ENCODE measurements around the gene HBA2.

Gene HBA2

GRCh38 chr16:180681-181564 lies 8.2 kb downstream of the HBA2 start:
- peak overlapping the region; percentile 49 to 71 for H3K4me3 ChIP-seq (ENCODE audit: low read length in 2 of 2)
- H3K36me3 ChIP-seq (replicated peaks in 1 of 2; ENCODE audit: control insufficient read depth in 2 of 2, insufficient read depth in 2 of 2, low read length in 2 of 2), result peaks cover 14 to 19% of the 10 kb centered on the region in 2 donors
- H4K8ac ChIP-seq (ENCODE audit: low read depth, low read length), result no peak overlapping the region
- no peak overlapping the region for H3K27ac ChIP-seq (replicated peaks; ENCODE audit: low read length)
- peak overlapping the region; percentile 89 for H3K14ac ChIP-seq (ENCODE audit: low read length)
- H3K9me3 ChIP-seq (replicated peaks in 1 of 2; ENCODE audit: control insufficient read depth in 2 of 2, insufficient read depth in 1 of 2, low read depth in 1 of 2, low read length in 2 of 2), result peaks cover 0 to 3% of the 10 kb centered on the region in 2 donors
- peak overlapping the region; percentile 94 for H3K18ac ChIP-seq (ENCODE audit: low read length)
- H4K91ac ChIP-seq (ENCODE audit: low read depth, low read length, poor library complexity), result no peak overlapping the region
- H3K23ac ChIP-seq (ENCODE audit: low read depth, low read length, poor library complexity), result peak overlapping the region; percentile 94
- H3K27me3 ChIP-seq (ENCODE audit: control insufficient read depth in 3 of 3, insufficient read depth in 3 of 3, low read depth in 1 of 3, low read length in 3 of 3), result peaks cover 12 to 37% (median 29%) of the 10 kb centered on the region in 3 experiments
- WGBS, 2 donors (ENCODE audit: extremely low coverage in 2 of 2, insufficient read length in 2 of 2, insufficient replicate concordance in 1 of 2), result no CpG with 5 or more reads among the region's 89 CpGs
- no peaks in the 10 kb centered on the region for H3K79me1 ChIP-seq (ENCODE audit: low read depth, low read length)
- H3K4ac ChIP-seq (ENCODE audit: low read length), result no peak overlapping the region
- peak overlapping the region; percentile 86 for H3K4me2 ChIP-seq (ENCODE audit: insufficient read depth, low read length, poor library complexity, severe bottlenecking)
- no peak overlapping the region for H2BK15ac ChIP-seq (ENCODE audit: low read length)
- H2BK120ac ChIP-seq (ENCODE audit: low read depth, low read length), result no peak overlapping the region
- peak overlapping the region; percentile 63 for H2AK5ac ChIP-seq (ENCODE audit: low read depth, low read length)
- peak overlapping the region; percentile 89 for H2AFZ ChIP-seq (ENCODE audit: low read length)
- peaks cover 0 to 11% of the 10 kb centered on the region in 2 donors for H3K4me1 ChIP-seq (ENCODE audit: control insufficient read depth in 2 of 2, insufficient read depth in 1 of 2, low read depth in 1 of 2, low read length in 2 of 2)
- DNase-seq (ENCODE audit: low spot score), result peak; percentile 80
- peak overlapping the region; percentile 90 for H3K9ac ChIP-seq (ENCODE audit: low read depth, low read length, poor library complexity)
- H2BK5ac ChIP-seq (ENCODE audit: low read length), result no peak overlapping the region
- no peak overlapping the region for H2BK12ac ChIP-seq (ENCODE audit: low read length)

GRCh38 chr16:181565-182021 lies 8.9 kb downstream of the HBA2 start:
- H3K18ac ChIP-seq (ENCODE audit: low read length), result peak overlapping the region; percentile 8
- no peak overlapping the region for H4K8ac ChIP-seq (ENCODE audit: low read depth, low read length)
- H3K9ac ChIP-seq (ENCODE audit: low read depth, low read length, poor library complexity), result no peak overlapping the region
- no peak overlapping the region for H2BK5ac ChIP-seq (ENCODE audit: low read length)
- H2AK5ac ChIP-seq (ENCODE audit: low read depth, low read length), result peak overlapping the region; percentile 63
- no peak overlapping the region for H3K4me3 ChIP-seq (ENCODE audit: low read length in 2 of 2)
- no peak overlapping the region for H2BK12ac ChIP-seq (ENCODE audit: low read length)
- H3K4me2 ChIP-seq (ENCODE audit: insufficient read depth, low read length, poor library complexity, severe bottlenecking), result no peak overlapping the region
- H3K14ac ChIP-seq (ENCODE audit: low read length), result peak overlapping the region; percentile 56
- H3K27ac ChIP-seq (replicated peaks; ENCODE audit: low read length), result no peak overlapping the region
- peaks cover 14 to 19% of the 10 kb centered on the region in 2 donors for H3K36me3 ChIP-seq (replicated peaks in 1 of 2; ENCODE audit: control insufficient read depth in 2 of 2, insufficient read depth in 2 of 2, low read length in 2 of 2)
- H2BK120ac ChIP-seq (ENCODE audit: low read depth, low read length), result no peak overlapping the region
- no peak overlapping the region for H2BK15ac ChIP-seq (ENCODE audit: low read length)
- no peak overlapping the region for H2AFZ ChIP-seq (ENCODE audit: low read length)
- H4K91ac ChIP-seq (ENCODE audit: low read depth, low read length, poor library complexity), result no peak overlapping the region
- DNase-seq (ENCODE audit: low spot score), result no peak
- peak overlapping the region; percentile 94 for H3K23ac ChIP-seq (ENCODE audit: low read depth, low read length, poor library complexity)
- peaks cover 0 to 11% of the 10 kb centered on the region in 2 donors for H3K4me1 ChIP-seq (ENCODE audit: control insufficient read depth in 2 of 2, insufficient read depth in 1 of 2, low read depth in 1 of 2, low read length in 2 of 2)
- WGBS, 2 donors (ENCODE audit: extremely low coverage in 2 of 2, insufficient read length in 2 of 2, insufficient replicate concordance in 1 of 2), result no CpG with 5 or more reads among the region's 22 CpGs
- no peaks in the 10 kb centered on the region for H3K79me1 ChIP-seq (ENCODE audit: low read depth, low read length)
- H3K9me3 ChIP-seq (replicated peaks in 1 of 2; ENCODE audit: control insufficient read depth in 2 of 2, insufficient read depth in 1 of 2, low read depth in 1 of 2, low read length in 2 of 2), result peaks cover 0 to 3% of the 10 kb centered on the region in 2 donors
- peaks cover 12 to 34% (median 27%) of the 10 kb centered on the region in 3 experiments for H3K27me3 ChIP-seq (ENCODE audit: control insufficient read depth in 3 of 3, insufficient read depth in 3 of 3, low read depth in 1 of 3, low read length in 3 of 3)
- H3K4ac ChIP-seq (ENCODE audit: low read length), result no peak overlapping the region

GRCh38 chr16:183005-183404 lies 10.3 kb downstream of the HBA2 start:
- no CpG with 5 or more reads among the region's 7 CpGs for WGBS, 2 donors (ENCODE audit: extremely low coverage in 2 of 2, insufficient read length in 2 of 2, insufficient replicate concordance in 1 of 2)
- H2BK120ac ChIP-seq (ENCODE audit: low read depth, low read length), result no peak overlapping the region
- no peak overlapping the region for H3K9ac ChIP-seq (ENCODE audit: low read depth, low read length, poor library complexity)
- H3K14ac ChIP-seq (ENCODE audit: low read length), result no peak overlapping the region
- H3K36me3 ChIP-seq (replicated peaks in 1 of 2; ENCODE audit: control insufficient read depth in 2 of 2, insufficient read depth in 2 of 2, low read length in 2 of 2), result peaks cover 23 to 29% of the 10 kb centered on the region in 2 donors
- H4K8ac ChIP-seq (ENCODE audit: low read depth, low read length), result no peak overlapping the region
- H2BK5ac ChIP-seq (ENCODE audit: low read length), result no peak overlapping the region
- no peak overlapping the region for H4K91ac ChIP-seq (ENCODE audit: low read depth, low read length, poor library complexity)
- H3K27ac ChIP-seq (replicated peaks; ENCODE audit: low read length), result no peak overlapping the region
- H3K4me1 ChIP-seq (ENCODE audit: control insufficient read depth in 2 of 2, insufficient read depth in 1 of 2, low read depth in 1 of 2, low read length in 2 of 2), result peaks cover 0 to 11% of the 10 kb centered on the region in 2 donors
- no peak overlapping the region for H2AFZ ChIP-seq (ENCODE audit: low read length)
- H3K18ac ChIP-seq (ENCODE audit: low read length), result no peak overlapping the region
- no peak overlapping the region for H3K4me2 ChIP-seq (ENCODE audit: insufficient read depth, low read length, poor library complexity, severe bottlenecking)
- no peak overlapping the region for H2BK12ac ChIP-seq (ENCODE audit: low read length)
- H2AK5ac ChIP-seq (ENCODE audit: low read depth, low read length), result no peak overlapping the region
- DNase-seq (ENCODE audit: low spot score), result no peak
- H3K4me3 ChIP-seq (ENCODE audit: low read length in 2 of 2), result no peak overlapping the region
- H3K9me3 ChIP-seq (replicated peaks in 1 of 2; ENCODE audit: control insufficient read depth in 2 of 2, insufficient read depth in 1 of 2, low read depth in 1 of 2, low read length in 2 of 2), result peaks cover 0 to 5% of the 10 kb centered on the region in 2 donors
- peak overlapping the region; percentile 93 for H3K23ac ChIP-seq (ENCODE audit: low read depth, low read length, poor library complexity)
- H3K27me3 ChIP-seq (ENCODE audit: control insufficient read depth in 3 of 3, insufficient read depth in 3 of 3, low read depth in 1 of 3, low read length in 3 of 3), result peaks cover 3 to 23% (median 16%) of the 10 kb centered on the region in 3 experiments
- H2BK15ac ChIP-seq (ENCODE audit: low read length), result no peak overlapping the region
- peaks cover 3% of the 10 kb centered on the region for H3K79me1 ChIP-seq (ENCODE audit: low read depth, low read length)
- no peak overlapping the region for H3K4ac ChIP-seq (ENCODE audit: low read length)

GRCh38 chr16:185213-185612 lies 12.5 kb downstream of the HBA2 start:
- no peak overlapping the region for H2BK5ac ChIP-seq (ENCODE audit: low read length)
- peaks cover 0 to 11% of the 10 kb centered on the region in 2 donors for H3K4me1 ChIP-seq (ENCODE audit: control insufficient read depth in 2 of 2, insufficient read depth in 1 of 2, low read depth in 1 of 2, low read length in 2 of 2)
- H4K91ac ChIP-seq (ENCODE audit: low read depth, low read length, poor library complexity), result no peak overlapping the region
- no peak overlapping the region for H2AFZ ChIP-seq (ENCODE audit: low read length)
- H2AK5ac ChIP-seq (ENCODE audit: low read depth, low read length), result no peak overlapping the region
- H3K4me3 ChIP-seq (ENCODE audit: low read length in 2 of 2), result no peak overlapping the region
- H2BK120ac ChIP-seq (ENCODE audit: low read depth, low read length), result no peak overlapping the region
- H3K18ac ChIP-seq (ENCODE audit: low read length), result no peak overlapping the region
- H3K9ac ChIP-seq (ENCODE audit: low read depth, low read length, poor library complexity), result peak overlapping the region; percentile 44
- H3K36me3 ChIP-seq (replicated peaks in 1 of 2; ENCODE audit: control insufficient read depth in 2 of 2, insufficient read depth in 2 of 2, low read length in 2 of 2), result peaks cover 41 to 51% of the 10 kb centered on the region in 2 donors
- no peak for DNase-seq (ENCODE audit: low spot score)
- peak overlapping the region; percentile 91 for H3K23ac ChIP-seq (ENCODE audit: low read depth, low read length, poor library complexity)
- H3K14ac ChIP-seq (ENCODE audit: low read length), result no peak overlapping the region
- peaks cover 0 to 5% (median 0%) of the 10 kb centered on the region in 3 experiments for H3K27me3 ChIP-seq (ENCODE audit: control insufficient read depth in 3 of 3, insufficient read depth in 3 of 3, low read depth in 1 of 3, low read length in 3 of 3)
- H3K27ac ChIP-seq (replicated peaks; ENCODE audit: low read length), result no peak overlapping the region
- no peak overlapping the region for H4K8ac ChIP-seq (ENCODE audit: low read depth, low read length)
- peaks cover 5% of the 10 kb centered on the region for H3K79me1 ChIP-seq (ENCODE audit: low read depth, low read length)
- peaks cover 0 to 5% of the 10 kb centered on the region in 2 donors for H3K9me3 ChIP-seq (replicated peaks in 1 of 2; ENCODE audit: control insufficient read depth in 2 of 2, insufficient read depth in 1 of 2, low read depth in 1 of 2, low read length in 2 of 2)
- no peak overlapping the region for H3K4me2 ChIP-seq (ENCODE audit: insufficient read depth, low read length, poor library complexity, severe bottlenecking)
- H2BK15ac ChIP-seq (ENCODE audit: low read length), result no peak overlapping the region
- no peak overlapping the region for H3K4ac ChIP-seq (ENCODE audit: low read length)
- no peak overlapping the region for H2BK12ac ChIP-seq (ENCODE audit: low read length)
- WGBS, 2 donors (ENCODE audit: extremely low coverage in 2 of 2, insufficient read length in 2 of 2, insufficient replicate concordance in 1 of 2), result no CpG with 5 or more reads among the region's 13 CpGs

All from neuronal stem cell (in vitro differentiated cells).